GM21529 (cell line): ENCODE measurements around the gene PER2.

Experiments used
- ATAC-seq: cut with Tn5 transposase; IDR thresholded peaks from one replicate; pipeline ENCODE4 v1.9.1; 2021; ENCODE audit not compliant: unreplicated experiment

PER2 gene

GRCh38 chr2:238267884-238268680 lies 20.3 kb downstream of the PER2 start:
- no peak for ATAC-seq

- ATAC-seq = no peak
These were observed 21.1 kb downstream of the PER2 start for GRCh38 chr2:238267341-238267710.

- no peak for ATAC-seq
These were observed 22.8 kb downstream of the PER2 start for GRCh38 chr2:238265605-238266004.

- ATAC-seq = no peak
These were observed 24.3 kb downstream of the PER2 start for GRCh38 chr2:238264072-238264460.

GRCh38 chr2:238263204-238264071 lies 25.0 kb downstream of the PER2 start:
- peak; percentile 53 for ATAC-seq

GRCh38 chr2:238262496-238263122 lies 25.8 kb downstream of the PER2 start:
- ATAC-seq = no peak

- ATAC-seq = no peak
These were observed 26.6 kb downstream of the PER2 start for GRCh38 chr2:238261718-238262375.

- ATAC-seq = no peak
These were observed 27.5 kb downstream of the PER2 start for GRCh38 chr2:238260883-238261282.

GRCh38 chr2:238259061-238260020 lies 29.1 kb downstream of the PER2 start:
- no peak for ATAC-seq

GRCh38 chr2:238257786-238258700 lies 30.4 kb downstream of the PER2 start:
- no peak for ATAC-seq

- peak; percentile 68 for ATAC-seq
These were observed 31.8 kb downstream of the PER2 start for GRCh38 chr2:238256594-238257104.

- ATAC-seq = no peak
These were observed 32.3 kb downstream of the PER2 start for GRCh38 chr2:238256111-238256510.

GRCh38 chr2:238255636-238256035 lies 32.8 kb downstream of the PER2 start:
- no peak for ATAC-seq

- no peak for ATAC-seq
These were observed 33.3 kb downstream of the PER2 start for GRCh38 chr2:238255151-238255551.

- no peak for ATAC-seq
These were observed 34.2 kb downstream of the PER2 start for GRCh38 chr2:238254095-238254723.

- no peak for ATAC-seq
These were observed 35.4 kb downstream of the PER2 start for GRCh38 chr2:238252766-238253630.

- ATAC-seq = no peak
These were observed 36.4 kb downstream of the PER2 start for GRCh38 chr2:238251986-238252385.
